Fibroblast of skin of abdomen (primary cell): ENCODE results near the gene GOLT1A. TPM values are rescaled to one million over a fixed set of nuclear protein-coding genes. Genes with fewer than 3 reads are reported as not detected.

Source experiments
- DNase-seq: peaks from one replicate; pipeline ENCODE4 v3.0.0-alpha.2; 2013
- polyA plus RNA-seq, 2 experiments: library from polyadenylated mRNA; unstranded; fragments of 120-200 nt; gene quantifications; one replicate each; pipeline ENCODE4 v1.2.1, GENCODE V29; 2013; ENCODE audit not compliant: insufficient read length in 2 of 2

Gene GOLT1A
- polyA plus RNA-seq (2013, experiment 1 of 2; ENCODE audit: insufficient read length) = not detected
- polyA plus RNA-seq (2013, experiment 2 of 2; ENCODE audit: insufficient read length) = not detected

GRCh38 chr1:204213668-204214662 lies at the start of gene GOLT1A:
GOLT1A (minus strand) TSS chr1:204213988; CDS start chr1:204213906, 82 bp downstream.
- DNase-seq = peak; percentile 81

GRCh38 chr1:204263254-204263910 lies 49.6 kb upstream of the GOLT1A start:
- no peak for DNase-seq

GRCh38 chr1:204262506-204263253 lies 48.9 kb upstream of the GOLT1A start:
- DNase-seq = no peak

GRCh38 chr1:204261746-204262505 lies 48.1 kb upstream of the GOLT1A start:
- DNase-seq = peak; percentile 49

- no peak for DNase-seq
Measured at GRCh38 chr1:204261266-204261665, 47.5 kb upstream of the GOLT1A start.

- no peak for DNase-seq
Measured at GRCh38 chr1:204260601-204261197, 46.9 kb upstream of the GOLT1A start.

GRCh38 chr1:204259782-204260181 lies 46.0 kb upstream of the GOLT1A start:
- no peak for DNase-seq

GRCh38 chr1:204259196-204259595 lies 45.4 kb upstream of the GOLT1A start:
- no peak for DNase-seq

GRCh38 chr1:204258213-204259115 lies 44.7 kb upstream of the GOLT1A start:
- peak; percentile 61 for DNase-seq

GRCh38 chr1:204257446-204257845 lies 43.7 kb upstream of the GOLT1A start:
- no peak for DNase-seq

- no peak for DNase-seq
Measured at GRCh38 chr1:204256531-204256930, 42.7 kb upstream of the GOLT1A start.

- peak; percentile 20 for DNase-seq
Measured at GRCh38 chr1:204255966-204256365, 42.2 kb upstream of the GOLT1A start.

GRCh38 chr1:204255225-204255624 lies 41.4 kb upstream of the GOLT1A start:
- DNase-seq = no peak

- peak; percentile 25 for DNase-seq
Measured at GRCh38 chr1:204254031-204254661, 40.4 kb upstream of the GOLT1A start.

GRCh38 chr1:204251926-204252689 lies 38.3 kb upstream of the GOLT1A start:
- DNase-seq = no peak

- no peak for DNase-seq
Measured at GRCh38 chr1:204251286-204251685, 37.5 kb upstream of the GOLT1A start.

GRCh38 chr1:204250428-204251030 lies 36.7 kb upstream of the GOLT1A start:
- DNase-seq = no peak

- DNase-seq = no peak
Measured at GRCh38 chr1:204249736-204250427, 36.1 kb upstream of the GOLT1A start.
